HepG2 (cell line): ENCODE results near the gene DDIT4. TPM values are rescaled to one million over a fixed set of nuclear protein-coding genes. Genes with fewer than 3 reads are reported as not detected.

Experiments used
- ATF1 ChIP-seq: IDR thresholded peaks from 2 replicates; pipeline ENCODE4 v1.6.1; 2016; ENCODE audit warnings: mild to moderate bottlenecking, control low read depth
- EED ChIP-seq: sonication (generic); formaldehyde crosslinking; IDR thresholded peaks from 2 replicates; pipeline ENCODE4 v1.5.0; 2020; ENCODE audit warnings: mild to moderate bottlenecking, missing genetic modification reagents
- FLYWCH1 ChIP-seq: sonication (generic); formaldehyde crosslinking; IDR thresholded peaks from 2 replicates; pipeline ENCODE4 v1.8.1; 2023; ENCODE audit warnings: mild to moderate bottlenecking, missing genetic modification reagents
- GRHL1 ChIP-seq: sonication (generic); formaldehyde crosslinking; conservative IDR thresholded peaks from 2 replicates; pipeline ENCODE4 v1.8.0; 2022; ENCODE audit warnings: missing genetic modification reagents
- GTF3A ChIP-seq: sonication (generic); formaldehyde crosslinking; conservative IDR thresholded peaks from 2 replicates; pipeline ENCODE4 v1.4.0; 2020; ENCODE audit warnings: mild to moderate bottlenecking, missing genetic modification reagents
- KLF15 ChIP-seq: sonication (generic); formaldehyde crosslinking; IDR thresholded peaks from 2 replicates; pipeline ENCODE4 v1.8.1; 2023; ENCODE audit warnings: borderline replicate concordance, mild to moderate bottlenecking, inconsistent platforms, missing genetic modification reagents, mixed read lengths
- SMAD1 ChIP-seq: sonication (generic); formaldehyde crosslinking; IDR thresholded peaks from 2 replicates; pipeline ENCODE4 v1.4.0; 2020; ENCODE audit warnings: missing genetic modification reagents, low read depth, mild to moderate bottlenecking, borderline replicate concordance
- SNAI1 ChIP-seq: sonication (generic); formaldehyde crosslinking; IDR thresholded peaks from 2 replicates; pipeline ENCODE4 v1.5.0; 2020; ENCODE audit warnings: mild to moderate bottlenecking, missing genetic modification reagents, borderline replicate concordance
- SPEN ChIP-seq: sonication (generic); formaldehyde crosslinking; IDR thresholded peaks from 2 replicates; pipeline ENCODE4 v1.5.1; 2020; ENCODE audit warnings: low read depth, mild to moderate bottlenecking, missing genetic modification reagents
- ZFP82 ChIP-seq: sonication (generic); formaldehyde crosslinking; IDR thresholded peaks from 2 replicates; pipeline ENCODE4 v1.5.1; 2020; ENCODE audit warnings: mild to moderate bottlenecking, missing genetic modification reagents, borderline replicate concordance
- ZNF570 ChIP-seq: sonication (generic); formaldehyde crosslinking; IDR thresholded peaks from 2 replicates; pipeline ENCODE4 v1.4.0; 2020; ENCODE audit warnings: mild to moderate bottlenecking, missing genetic modification reagents, borderline replicate concordance
- ZNF703 ChIP-seq: sonication (generic); formaldehyde crosslinking; IDR thresholded peaks from 2 replicates; pipeline ENCODE4 v1.5.1; 2020; ENCODE audit warnings: missing genetic modification reagents, mild to moderate bottlenecking, moderate library complexity, borderline replicate concordance
- polyA plus RNA-seq, 8 experiments: library from polyadenylated mRNA; depleted of rRNA in 3 of 8; stranded (reverse) in 7 of 8; unstranded in 1 of 8; fragments of >200 nt; fragmentation: Illumina TruSeq in 4 of 8; extraction: Trizol in 4 of 8; gene quantifications; 2 replicates each; pipeline versions ENCODE4 v1.2.1 to v1.2.3, GENCODE V29; 2011 to 2016; ENCODE audit warnings: low read depth in 4 of 8, missing spikeins in 1 of 8, mixed read lengths in 1 of 8; ENCODE audit not compliant: insufficient read depth in 1 of 8
- total RNA-seq, 5 experiments: library from RNA; depleted of rRNA; stranded (reverse); fragments of >200 nt; fragmentation: Illumina TruSeq; extraction: Trizol; gene quantifications; 2 replicates each; pipeline ENCODE4 v1.2.3, GENCODE V29; 2016; ENCODE audit warnings: low read depth in 1 of 5
- TF ChIP-seq, protein P1 (sequence below): IDR thresholded peaks from 2 replicates; pipeline ENCODE4 v1.6.1; 2016; ENCODE audit warnings: mild to moderate bottlenecking
- TF ChIP-seq, protein P2 (sequence below): sonication (generic); formaldehyde crosslinking; IDR thresholded peaks from one replicate; pipeline ENCODE4 v1.5.1; 2020; ENCODE audit warnings: mild to moderate bottlenecking, missing genetic modification reagents; ENCODE audit errors: not compliant biosample characterization

Gene DDIT4
- total and polyA plus RNA-seq, 2 of the 13 experiments (the other 11 are each of a cell fraction or from before 2014, with no cell fraction given): 35.6 to 40.7 TPM

DNA sequence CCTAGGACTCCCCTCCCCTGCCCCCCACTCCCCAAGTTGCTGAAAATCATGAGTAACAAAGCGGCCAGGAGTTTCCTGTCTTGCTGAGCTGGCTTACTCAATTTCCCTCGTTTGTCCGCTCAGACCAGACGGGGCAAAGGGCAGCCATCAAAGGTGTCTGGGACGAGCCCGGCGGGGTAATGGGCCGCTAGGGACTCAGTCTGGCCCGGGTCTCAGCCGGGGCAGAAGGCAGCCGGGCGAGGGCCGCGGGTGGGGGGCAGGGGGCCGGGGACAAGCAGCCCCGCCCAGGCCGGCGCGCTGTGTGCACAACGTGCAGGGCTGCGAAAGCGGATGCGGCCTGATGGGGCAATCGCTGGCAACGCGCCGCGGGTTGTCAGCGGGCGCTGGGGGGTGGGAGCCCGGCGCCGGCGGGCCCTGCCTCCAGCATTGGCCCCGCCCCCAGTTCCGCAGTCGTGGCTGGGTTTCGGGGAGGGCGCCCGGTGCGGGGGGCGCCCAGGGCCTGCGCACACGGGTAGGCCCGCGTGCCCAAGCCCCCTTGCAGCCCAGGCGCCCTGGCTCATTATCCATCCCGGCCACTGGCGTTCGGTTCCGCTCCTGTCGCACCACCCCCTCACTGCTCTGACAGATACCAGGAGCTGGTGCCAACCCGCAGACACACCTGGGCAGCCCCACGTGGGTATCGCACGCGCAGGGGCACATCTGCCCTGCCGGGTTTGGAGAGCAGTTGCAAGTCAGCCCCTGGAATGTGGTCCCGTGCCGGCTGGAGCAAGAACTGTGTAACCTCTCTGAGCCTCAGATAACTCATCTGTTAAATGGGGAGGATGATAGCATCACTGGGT, 45.9 kb downstream of the DDIT4 start (continued):
- TF ChIP-seq ZNF570 (CRISPR knock-in tag): 0 out of 2 replicates have a peak, but pooled peaks have one; percentile 30
- no peak for TF ChIP-seq KLF15
- TF ChIP-seq, protein P1, sequence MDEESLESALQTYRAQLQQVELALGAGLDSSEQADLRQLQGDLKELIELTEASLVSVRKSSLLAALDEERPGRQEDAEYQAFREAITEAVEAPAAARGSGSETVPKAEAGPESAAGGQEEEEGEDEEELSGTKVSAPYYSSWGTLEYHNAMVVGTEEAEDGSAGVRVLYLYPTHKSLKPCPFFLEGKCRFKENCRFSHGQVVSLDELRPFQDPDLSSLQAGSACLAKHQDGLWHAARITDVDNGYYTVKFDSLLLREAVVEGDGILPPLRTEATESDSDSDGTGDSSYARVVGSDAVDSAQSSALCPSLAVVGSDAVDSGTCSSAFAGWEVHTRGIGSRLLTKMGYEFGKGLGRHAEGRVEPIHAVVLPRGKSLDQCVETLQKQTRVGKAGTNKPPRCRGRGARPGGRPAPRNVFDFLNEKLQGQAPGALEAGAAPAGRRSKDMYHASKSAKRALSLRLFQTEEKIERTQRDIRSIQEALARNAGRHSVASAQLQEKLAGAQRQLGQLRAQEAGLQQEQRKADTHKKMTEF (CRISPR knock-in tag): peak; percentile 79; the same call in 1 of the 2 replicates
- TF ChIP-seq SNAI1 (CRISPR knock-in tag): no peak
- TF ChIP-seq SMAD1 (CRISPR knock-in tag): peak; percentile 27; the same call in 1 of the 2 replicates
- peak; percentile 83; the same call in 1 of the 2 replicates for TF ChIP-seq SPEN (CRISPR knock-in tag)
- TF ChIP-seq FLYWCH1 (CRISPR knock-in tag): no peak
- no peak for TF ChIP-seq EED
- TF ChIP-seq GRHL1 (CRISPR knock-in tag): no peak
- 0 out of 2 replicates have a peak, but pooled peaks have one; percentile 7 for TF ChIP-seq ZFP82 (CRISPR knock-in tag)
- TF ChIP-seq GTF3A: no peak
- 0 out of 2 replicates have a peak, but pooled peaks have one; percentile 63 for TF ChIP-seq ZNF703 (CRISPR knock-in tag)
- TF ChIP-seq ATF1 (CRISPR knock-in tag): no peak
- TF ChIP-seq, protein P2, sequence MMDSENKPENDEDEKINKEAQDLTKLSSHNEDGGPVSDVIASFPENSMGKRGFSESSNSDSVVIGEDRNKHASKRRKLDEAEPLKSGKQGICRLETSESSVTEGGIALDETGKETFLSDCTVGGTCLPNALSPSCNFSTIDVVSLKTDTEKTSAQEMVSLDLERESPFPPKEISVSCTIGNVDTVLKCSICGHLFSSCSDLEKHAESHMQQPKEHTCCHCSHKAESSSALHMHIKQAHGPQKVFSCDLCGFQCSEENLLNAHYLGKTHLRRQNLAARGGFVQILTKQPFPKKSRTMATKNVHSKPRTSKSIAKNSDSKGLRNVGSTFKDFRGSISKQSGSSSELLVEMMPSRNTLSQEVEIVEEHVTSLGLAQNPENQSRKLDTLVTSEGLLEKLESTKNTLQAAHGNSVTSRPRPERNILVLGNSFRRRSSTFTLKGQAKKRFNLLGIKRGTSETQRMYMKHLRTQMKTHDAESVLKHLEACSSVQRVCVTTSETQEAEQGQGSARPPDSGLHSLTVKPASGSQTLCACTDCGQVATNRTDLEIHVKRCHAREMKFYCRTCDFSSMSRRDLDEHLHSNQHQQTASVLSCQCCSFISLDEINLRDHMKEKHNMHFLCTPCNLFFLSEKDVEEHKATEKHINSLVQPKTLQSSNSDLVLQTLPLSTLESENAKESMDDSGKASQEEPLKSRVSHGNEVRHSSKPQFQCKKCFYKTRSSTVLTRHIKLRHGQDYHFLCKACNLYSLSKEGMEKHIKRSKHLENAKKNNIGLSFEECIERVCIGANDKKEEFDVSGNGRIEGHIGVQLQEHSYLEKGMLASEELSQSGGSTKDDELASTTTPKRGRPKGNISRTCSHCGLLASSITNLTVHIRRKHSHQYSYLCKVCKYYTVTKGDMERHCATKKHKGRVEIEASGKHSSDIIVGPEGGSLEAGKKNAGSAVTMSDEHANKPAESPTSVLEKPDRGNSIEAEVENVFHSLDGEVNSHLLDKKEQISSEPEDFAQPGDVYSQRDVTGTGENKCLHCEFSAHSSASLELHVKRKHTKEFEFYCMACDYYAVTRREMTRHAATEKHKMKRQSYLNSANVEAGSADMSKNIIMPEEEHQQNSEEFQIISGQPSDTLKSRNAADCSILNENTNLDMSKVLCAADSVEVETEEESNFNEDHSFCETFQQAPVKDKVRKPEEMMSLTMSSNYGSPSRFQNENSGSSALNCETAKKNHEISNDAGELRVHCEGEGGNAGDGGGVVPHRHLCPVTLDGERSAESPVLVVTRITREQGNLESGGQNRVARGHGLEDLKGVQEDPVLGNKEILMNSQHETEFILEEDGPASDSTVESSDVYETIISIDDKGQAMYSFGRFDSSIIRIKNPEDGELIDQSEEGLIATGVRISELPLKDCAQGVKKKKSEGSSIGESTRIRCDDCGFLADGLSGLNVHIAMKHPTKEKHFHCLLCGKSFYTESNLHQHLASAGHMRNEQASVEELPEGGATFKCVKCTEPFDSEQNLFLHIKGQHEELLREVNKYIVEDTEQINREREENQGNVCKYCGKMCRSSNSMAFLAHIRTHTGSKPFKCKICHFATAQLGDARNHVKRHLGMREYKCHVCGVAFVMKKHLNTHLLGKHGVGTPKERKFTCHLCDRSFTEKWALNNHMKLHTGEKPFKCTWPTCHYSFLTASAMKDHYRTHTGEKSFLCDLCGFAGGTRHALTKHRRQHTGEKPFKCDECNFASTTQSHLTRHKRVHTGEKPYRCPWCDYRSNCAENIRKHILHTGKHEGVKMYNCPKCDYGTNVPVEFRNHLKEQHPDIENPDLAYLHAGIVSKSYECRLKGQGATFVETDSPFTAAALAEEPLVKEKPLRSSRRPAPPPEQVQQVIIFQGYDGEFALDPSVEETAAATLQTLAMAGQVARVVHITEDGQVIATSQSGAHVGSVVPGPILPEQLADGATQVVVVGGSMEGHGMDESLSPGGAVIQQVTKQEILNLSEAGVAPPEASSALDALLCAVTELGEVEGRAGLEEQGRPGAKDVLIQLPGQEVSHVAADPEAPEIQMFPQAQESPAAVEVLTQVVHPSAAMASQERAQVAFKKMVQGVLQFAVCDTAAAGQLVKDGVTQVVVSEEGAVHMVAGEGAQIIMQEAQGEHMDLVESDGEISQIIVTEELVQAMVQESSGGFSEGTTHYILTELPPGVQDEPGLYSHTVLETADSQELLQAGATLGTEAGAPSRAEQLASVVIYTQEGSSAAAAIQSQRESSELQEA (CRISPR knock-in tag): no peak
